ENCODE results near the gene IGSF21. TPM values are rescaled to one million over a fixed set of nuclear protein-coding genes. Genes with fewer than 3 reads are reported as not detected.

Gene IGSF21
- total and polyA plus RNA-seq, 2 donors (not counting 1 experiment from before 2014, with no cell fraction given): not detected

- no peaks in the 10 kb centered on the region for H3K4me1 Mint-ChIP-seq
- intact Hi-C loops (cut with micrococcal nuclease): no loop called here
- H3K27me3 ChIP-seq (replicated peaks in 1 of 4; ENCODE audit: control extremely low read depth in 1 of 4, control insufficient read depth in 3 of 4, insufficient read depth in 4 of 4, low read length in 3 of 4): peaks cover 0 to 4% (median 0%) of the 10 kb centered on the region in 4 experiments
- no peak overlapping the region for H3K4me3 ChIP-seq (ENCODE audit: control extremely low read depth in 1 of 5, extremely low read depth in 1 of 5, insufficient read depth in 1 of 5, low read depth in 2 of 5, low read length in 4 of 5)
- H3K79me2 ChIP-seq (ENCODE audit: control insufficient read depth, insufficient read depth, low read length): no peaks in the 10 kb centered on the region
- H3K9ac ChIP-seq (ENCODE audit: low read length): no peak overlapping the region
- WGBS (ENCODE audit: insufficient coverage): 67% methylated on average over 1 of the region's 6 CpGs
- H3K9me3 ChIP-seq (ENCODE audit: control extremely low read depth in 1 of 3, control insufficient read depth in 2 of 3, insufficient read depth in 1 of 3, low read length in 2 of 3): peaks cover 0 to 12% (median 0%) of the 10 kb centered on the region in 3 donors
- ChIA-PET POLR2A (no interaction called here), CTCF (no interaction called here)
- no peak overlapping the region for H3K4me3 Mint-ChIP-seq
- no peak overlapping the region for H3K27ac ChIP-seq (ENCODE audit: low read length in 2 of 2)
- peaks cover 12% of the 10 kb centered on the region for H3K27me3 Mint-ChIP-seq
- no peak overlapping the region for H3K4me2 ChIP-seq (replicated peaks; ENCODE audit: low read depth, low read length, poor library complexity, severe bottlenecking)
- H3K36me3 ChIP-seq (replicated peaks in 1 of 2; ENCODE audit: control extremely low read depth in 1 of 2, control insufficient read depth in 1 of 2, extremely low read depth in 1 of 2, insufficient read depth in 2 of 2, low read length in 1 of 2): no peaks in the 10 kb centered on the region
- H3K4me1 ChIP-seq (ENCODE audit: control insufficient read depth in 2 of 2, insufficient read depth in 2 of 2, low read length in 2 of 2): no peaks in the 10 kb centered on the region
- no peak overlapping the region for H3K27ac Mint-ChIP-seq
- no peak for TF ChIP-seq CTCF (IDR thresholded peaks at IDR 0.05)
- no peak for TF ChIP-seq EZH2 (IDR thresholded peaks at IDR 0.05; ENCODE audit: borderline replicate concordance, insufficient read depth, low read depth, low read length, poor library complexity, severe bottlenecking)
- H3K9me3 Mint-ChIP-seq (ENCODE audit: insufficient read depth): peaks cover under 1% of the 10 kb centered on the region
- DNase-seq (no peak), ATAC-seq (ENCODE audit: low read depth) (no peak)
- H4K20me1 ChIP-seq (ENCODE audit: control insufficient read depth, insufficient read depth, low read length, poor library complexity, severe bottlenecking): no peaks in the 10 kb centered on the region
- no peak overlapping the region for H2AFZ ChIP-seq (ENCODE audit: insufficient read depth, low read depth, low read length, poor library complexity, severe bottlenecking)
Observed at GRCh38 chr1:18264450-18265039, 156.9 kb downstream of the IGSF21 start.

- no peaks in the 10 kb centered on the region for H3K79me2 ChIP-seq (ENCODE audit: control insufficient read depth, insufficient read depth, low read length)
- no peak overlapping the region for H3K9ac ChIP-seq (ENCODE audit: low read length)
- no peak overlapping the region for H3K27ac ChIP-seq (ENCODE audit: low read length in 2 of 2)
- Mint-ChIP-seq H3K27ac (no peak overlapping the region), H3K27me3 (peaks cover 11% of the 10 kb centered on the region), H3K4me1 (no peaks in the 10 kb centered on the region), H3K9me3 (ENCODE audit: insufficient read depth) (no peaks in the 10 kb centered on the region), H3K4me3 (no peak overlapping the region)
- H4K20me1 ChIP-seq (ENCODE audit: control insufficient read depth, insufficient read depth, low read length, poor library complexity, severe bottlenecking): no peaks in the 10 kb centered on the region
- ChIA-PET POLR2A (no interaction called here), CTCF (no interaction called here)
- TF ChIP-seq EZH2 (IDR thresholded peaks at IDR 0.05; ENCODE audit: borderline replicate concordance, insufficient read depth, low read depth, low read length, poor library complexity, severe bottlenecking): no peak
- TF ChIP-seq CTCF (IDR thresholded peaks at IDR 0.05): no peak
- intact Hi-C loops (cut with micrococcal nuclease): no loop called here
- no peaks in the 10 kb centered on the region for H3K36me3 ChIP-seq (replicated peaks in 1 of 2; ENCODE audit: control extremely low read depth in 1 of 2, control insufficient read depth in 1 of 2, extremely low read depth in 1 of 2, insufficient read depth in 2 of 2, low read length in 1 of 2)
- H3K4me2 ChIP-seq (replicated peaks; ENCODE audit: low read depth, low read length, poor library complexity, severe bottlenecking): no peak overlapping the region
- H2AFZ ChIP-seq (ENCODE audit: insufficient read depth, low read depth, low read length, poor library complexity, severe bottlenecking): no peak overlapping the region
- no peak for ATAC-seq (ENCODE audit: low read depth)
- no peak for DNase-seq
- peaks cover 0 to 8% (median 0%) of the 10 kb centered on the region in 3 donors for H3K9me3 ChIP-seq (ENCODE audit: control extremely low read depth in 1 of 3, control insufficient read depth in 2 of 3, insufficient read depth in 1 of 3, low read length in 2 of 3)
- no peaks in the 10 kb centered on the region for H3K4me1 ChIP-seq (ENCODE audit: control insufficient read depth in 2 of 2, insufficient read depth in 2 of 2, low read length in 2 of 2)
- 77% methylated on average over 7 of the region's 9 CpGs for WGBS (ENCODE audit: insufficient coverage)
- H3K4me3 ChIP-seq (ENCODE audit: control extremely low read depth in 1 of 5, extremely low read depth in 1 of 5, insufficient read depth in 1 of 5, low read depth in 2 of 5, low read length in 4 of 5): no peak overlapping the region
- peaks cover 0 to 2% (median 0%) of the 10 kb centered on the region in 4 experiments for H3K27me3 ChIP-seq (replicated peaks in 1 of 4; ENCODE audit: control extremely low read depth in 1 of 4, control insufficient read depth in 3 of 4, insufficient read depth in 4 of 4, low read length in 3 of 4)
Observed at GRCh38 chr1:18265641-18266040, 158.0 kb downstream of the IGSF21 start.
